Spleen (tissue), 11 donors: ENCODE data around the gene HSF2BP. TPM values are rescaled to one million over a fixed set of nuclear protein-coding genes. Genes with fewer than 3 reads are reported as not detected.
"Not testable (repeated sequence)": the region's sequence is repeated elsewhere in the genome, so short reads cannot be mapped to it uniquely, and the experiment has no call there.

Experiments
- DNase-seq: peaks from one replicate; pipeline ENCODE4 v3.0.0-alpha.2; 2020
- H3K27ac ChIP-seq, 8 donors: fragments of 200-600 bp; sonication (generic) in 7 of 8; 1 replicate in 4 of 8; 2 replicates in 4 of 8; pipeline versions ENCODE4 v1.5.0 to v1.8.0; 2016 to 2021; ENCODE audit warnings: inconsistent platforms in 4 of 8, mild to moderate bottlenecking in 4 of 8, moderate library complexity in 1 of 8
- H3K27me3 ChIP-seq, 7 donors: fragments of 200-600 bp; sonication (generic) in 6 of 7; replicated peaks in 1 of 7; 1 replicate in 4 of 7; 2 replicates in 3 of 7; pipeline versions ENCODE4 v1.5.0 to v1.8.0; 2016 to 2021; ENCODE audit warnings: inconsistent platforms in 3 of 7, mild to moderate bottlenecking in 1 of 7
- H3K36me3 ChIP-seq, 6 donors: fragments of 200-600 bp; sonication (generic) in 5 of 6; 1 replicate in 4 of 6; 2 replicates in 2 of 6; pipeline versions ENCODE4 v1.5.0 to v1.8.0; 2016 to 2021; ENCODE audit warnings: inconsistent platforms in 2 of 6
- H3K4me1 ChIP-seq, 6 donors: fragments of 200-600 bp; sonication (generic) in 5 of 6; 1 replicate in 3 of 6; 2 replicates in 3 of 6; pipeline versions ENCODE4 v1.5.0 to v1.8.0; 2016 to 2021; ENCODE audit warnings: inconsistent platforms in 3 of 6
- H3K4me3 ChIP-seq, 8 donors: fragments of 200-600 bp; sonication (generic) in 7 of 8; 1 replicate in 4 of 8; 2 replicates in 4 of 8; pipeline versions ENCODE4 v1.5.0 to v1.8.0; 2016 to 2021; ENCODE audit warnings: inconsistent platforms in 4 of 8, mild to moderate bottlenecking in 4 of 8, moderate library complexity in 2 of 8
- H3K9me3 ChIP-seq, 8 donors: fragments of 200-600 bp; sonication (generic) in 7 of 8; 1 replicate in 4 of 8; 2 replicates in 4 of 8; pipeline versions ENCODE4 v1.5.0 to v1.8.0; 2016 to 2021; ENCODE audit warnings: inconsistent platforms in 4 of 8
- CTCF ChIP-seq, 11 experiments: fragments of 200-600 bp in 7 of 11; fragments of 450-650 bp in 4 of 11; sonication (generic) in 4 of 11; IDR thresholded peaks in 8 of 11; conservative IDR thresholded peaks in 3 of 11; 1 replicate in 7 of 11; 2 replicates in 4 of 11; pipeline versions ENCODE4 v1.4.0 to v1.8.0; 2016 to 2021; ENCODE audit warnings: antibody characterized with exemption in 11 of 11, inconsistent platforms in 4 of 11, mild to moderate bottlenecking in 1 of 11
- POLR2A ChIP-seq, 3 donors: fragments of 450-650 bp; IDR thresholded peaks; one replicate each; pipeline ENCODE4 v1.5.1; 2017; ENCODE audit warnings: antibody characterized with exemption in 3 of 3, mild to moderate bottlenecking in 1 of 3
- POLR2AphosphoS5 ChIP-seq, 3 donors: sonication (generic); formaldehyde crosslinking; IDR thresholded peaks; one replicate each; pipeline ENCODE4 v1.5.1; 2017; ENCODE audit warnings: antibody characterized with exemption in 3 of 3
- WGBS, 5 donors: extraction: QIAGEN DNeasy Blood & Tissue Kit in 3 of 5; methylation state at CpG; one replicate each; pipeline versions ENCODE4 v1.1.5 to v1.1.7; 2013 to 2018; 5-methylcytosine and 5-hydroxymethylcytosine counted together
- intact Hi-C: fragments of 100-400 bp; cut with DNase I; formaldehyde crosslinking; loops from one replicate; pipeline ENCODE4 v1.15.0; 2023; ENCODE audit warnings: low total_unique reads
- polyA plus RNA-seq, 3 donors: library from polyadenylated mRNA; stranded (reverse); fragments of 200-250 nt; gene quantifications; one replicate each; pipeline ENCODE4 v1.2.1, GENCODE V29; 2013
- total RNA-seq, 7 donors: library from RNA; depleted of rRNA in 3 of 7; stranded (reverse); fragments of >200 nt in 3 of 7; fragmentation: NEBNext Ultra II Directional in 4 of 7; extraction: Animal tissue kit (Norgen Biotek cat#: 25700) in 4 of 7; gene quantifications; one replicate each; pipeline versions ENCODE4 v1.1.0 to v1.2.1, GENCODE V29; 2016 to 2021
- donor health status: healthy with polysubstance abuse.
- donor health status: DM: no; HTN: no; CAD: no; lungs with moderate emphysema.
- donor health status: DM: no; HTN: no; CAD: no.
- donor health status: Bipolar disorder and iron deficiency.
- donor health status: healthy.
- donor health status: DM: no; HTN: no; CAD: no.
- donor health status: DM: yes; HTN: yes; CAD: no.

Gene HSF2BP
- total and polyA plus RNA-seq, 10 donors = 0.13 to 1.9 (median 0.41) TPM; not detected in 2

GRCh38 chr21:43597540-43598250 lies 61.6 kb downstream of the HSF2BP start:
- Histone ChIP-seq H3K4me3 (no peak overlapping the region), H3K27me3 (no peaks in the 10 kb centered on the region), H3K27ac (no peak overlapping the region), H3K4me1 (peaks cover 0 to 9% (median 4%) of the 10 kb centered on the region in 6 donors), H3K9me3 (no peaks in the 10 kb centered on the region), H3K36me3 (no peaks in the 10 kb centered on the region)
- WGBS, 5 donors = 92 to 97% (median 96%) methylated on average over 6 of the region's 6 CpGs
- no peak for TF ChIP-seq POLR2A (IDR thresholded peaks at IDR 0.05)
- TF ChIP-seq CTCF (IDR thresholded peaks at IDR 0.05 in 8 of 11, conservative IDR thresholded peaks at IDR 0.05 in 3 of 11) = no peak
- TF ChIP-seq POLR2AphosphoS5 (IDR thresholded peaks at IDR 0.05) = no peak
- no peak for DNase-seq
- intact Hi-C loops = no loop called here

GRCh38 chr21:43597052-43597451 lies 62.2 kb downstream of the HSF2BP start:
- Histone ChIP-seq H3K36me3 (no peaks in the 10 kb centered on the region), H3K4me1 (peaks cover 0 to 9% (median 4%) of the 10 kb centered on the region in 6 donors), H3K9me3 (no peaks in the 10 kb centered on the region), H3K27me3 (no peaks in the 10 kb centered on the region), H3K27ac (no peak overlapping the region), H3K4me3 (no peak overlapping the region)
- intact Hi-C loops = no loop called here
- DNase-seq = no peak
- no peak for TF ChIP-seq CTCF (IDR thresholded peaks at IDR 0.05 in 8 of 11, conservative IDR thresholded peaks at IDR 0.05 in 3 of 11)
- TF ChIP-seq POLR2AphosphoS5 (IDR thresholded peaks at IDR 0.05) = no peak
- no peak for TF ChIP-seq POLR2A (IDR thresholded peaks at IDR 0.05)
- 92 to 100% (median 100%) methylated on average over 1 of the region's 1 CpG for WGBS, 5 donors

- intact Hi-C loops = no loop called here
- DNase-seq = no peak
- TF ChIP-seq POLR2A (IDR thresholded peaks at IDR 0.05) = no peak
- no peak for TF ChIP-seq CTCF (IDR thresholded peaks at IDR 0.05 in 8 of 11, conservative IDR thresholded peaks at IDR 0.05 in 3 of 11)
- no peak for TF ChIP-seq POLR2AphosphoS5 (IDR thresholded peaks at IDR 0.05)
- Histone ChIP-seq H3K36me3 (no peaks in the 10 kb centered on the region), H3K4me3 (no peak overlapping the region), H3K27me3 (no peaks in the 10 kb centered on the region), H3K4me1 (peaks cover 0 to 9% (median 4%) of the 10 kb centered on the region in 6 donors), H3K9me3 (no peaks in the 10 kb centered on the region), H3K27ac (no peak overlapping the region)
- WGBS, 5 donors = 87 to 97% (median 91%) methylated on average over 5 of the region's 5 CpGs
Observed at GRCh38 chr21:43596616-43597015, 62.7 kb downstream of the HSF2BP start.

- H3K4me3 ChIP-seq, H3K27me3 ChIP-seq, H3K36me3 ChIP-seq, H3K9me3 ChIP-seq, H3K27ac ChIP-seq, H3K4me1 ChIP-seq, DNase-seq, intact Hi-C loops: not testable (repeated sequence)
- 83 to 92% (median 87%) methylated on average over 8 of the region's 8 CpGs for WGBS, 5 donors
Observed at GRCh38 chr21:43595769-43596168, 63.5 kb downstream of the HSF2BP start.
